MM.1S (cell line): ENCODE results near the gene GOLGA5.

ENCODE experiments used
- DNase-seq: peaks from one replicate; pipeline ENCODE4 v3.0.0-alpha.2; 2015
- H2AFZ ChIP-seq: fragments of 300-600 bp; sonication (generic); 2 replicates; pipeline ENCODE4 v1.6.0; 2016; ENCODE audit warnings: antibody characterized with exemption, low read length
- H3F3A ChIP-seq: fragments of 300-600 bp; sonication (generic); 2 replicates; pipeline ENCODE4 v1.6.1; 2016; ENCODE audit warnings: mild to moderate bottlenecking, antibody characterized with exemption, low read length, moderate library complexity, mixed read lengths; ENCODE audit not compliant: insufficient read depth
- H3K27ac ChIP-seq: fragments of 300-600 bp; sonication (generic); 2 replicates; pipeline ENCODE4 v1.5.1; 2016; ENCODE audit warnings: mild to moderate bottlenecking, low read length
- H3K27me3 ChIP-seq: fragments of 300-600 bp; sonication (generic); replicated peaks from 2 replicates; pipeline ENCODE4 v1.6.0; 2016; ENCODE audit warnings: low read length; ENCODE audit not compliant: insufficient read depth
- H3K36me3 ChIP-seq: fragments of 300-600 bp; sonication (generic); replicated peaks from 2 replicates; pipeline ENCODE4 v1.6.1; 2016; ENCODE audit warnings: mild to moderate bottlenecking, low read length, mixed read lengths; ENCODE audit not compliant: insufficient read depth
- H3K4me1 ChIP-seq: fragments of 300-600 bp; sonication (generic); 2 replicates; pipeline ENCODE4 v1.6.1; 2016; ENCODE audit warnings: low read length, mixed read lengths
- H3K4me2 ChIP-seq: fragments of 300-600 bp; sonication (generic); 2 replicates; pipeline ENCODE4 v1.6.0; 2016; ENCODE audit warnings: low read depth, low read length
- H3K4me3 ChIP-seq: fragments of 300-600 bp; sonication (generic); 2 replicates; pipeline ENCODE4 v1.5.1; 2016; ENCODE audit warnings: low read length, mixed read lengths
- H3K79me2 ChIP-seq: fragments of 300-600 bp; sonication (generic); 2 replicates; pipeline ENCODE4 v1.6.1; 2016; ENCODE audit warnings: mixed run types, low read length, mixed read lengths
- H3K9ac ChIP-seq: fragments of 300-600 bp; sonication (generic); 2 replicates; pipeline ENCODE4 v1.6.1; 2016; ENCODE audit warnings: low read length, mixed read lengths
- H3K9me2 ChIP-seq: fragments of 300-600 bp; sonication (generic); replicated peaks from 2 replicates; pipeline ENCODE4 v1.6.1; 2016; ENCODE audit warnings: mild to moderate bottlenecking, low read length, mixed read lengths; ENCODE audit not compliant: insufficient read depth
- H3K9me3 ChIP-seq: fragments of 300-600 bp; sonication (generic); replicated peaks from 2 replicates; pipeline ENCODE4 v1.6.1; 2016; ENCODE audit warnings: mild to moderate bottlenecking, low read length, mixed read lengths; ENCODE audit not compliant: insufficient read depth
- H4K20me1 ChIP-seq: fragments of 300-600 bp; sonication (generic); 2 replicates; pipeline ENCODE4 v1.6.1; 2016; ENCODE audit warnings: mild to moderate bottlenecking, low read length, moderate library complexity, mixed read lengths; ENCODE audit not compliant: insufficient read depth
- CTCF ChIP-seq: fragments of 300-600 bp; sonication (generic); IDR thresholded peaks from 2 replicates; pipeline ENCODE4 v1.5.1; 2016; ENCODE audit warnings: antibody characterized with exemption, low read length, mixed read lengths
- EZH2 ChIP-seq: fragments of 300-600 bp; sonication (generic); optimal IDR thresholded peaks from 2 replicates; pipeline ENCODE3; 2017; ENCODE audit warnings: low read depth, mild to moderate bottlenecking, antibody characterized with exemption, low read length, mixed read lengths
- EZH2phosphoT487 ChIP-seq: fragments of 300-600 bp; sonication (generic); IDR thresholded peaks from 2 replicates; pipeline ENCODE4 v1.6.1; 2018; ENCODE audit warnings: antibody characterized with exemption, low read length

The GOLGA5 gene

GRCh38 chr14:92750994-92751400 is 43.1 kb upstream of the GOLGA5 start:
- Histone ChIP-seq H3K79me2 (peaks cover 20% of the 10 kb centered on the region), H3K4me1 (0 out of 2 replicates have a peak, but pooled peaks cover 6% of the 10 kb centered on the region), H3K9me3 (no peaks in the 10 kb centered on the region), H3K9me2 (no peaks in the 10 kb centered on the region), H3K27me3 (no peaks in the 10 kb centered on the region), H3K9ac (no peak overlapping the region), H3F3A (no peaks in the 10 kb centered on the region), H2AFZ (no peak overlapping the region), H3K4me2 (no peak overlapping the region), H4K20me1 (no peaks in the 10 kb centered on the region), H3K27ac (no peak overlapping the region), H3K36me3 (no peaks in the 10 kb centered on the region), H3K4me3 (no peak overlapping the region)
- no peak for TF ChIP-seq EZH2phosphoT487
- DNase-seq: no peak

GRCh38 chr14:92751819-92752218 is 42.3 kb upstream of the GOLGA5 start:
- no peak overlapping the region for H2AFZ ChIP-seq
- no peak overlapping the region for H3K4me3 ChIP-seq
- H3K27me3 ChIP-seq: no peaks in the 10 kb centered on the region
- no peak overlapping the region for H3K9ac ChIP-seq
- no peaks in the 10 kb centered on the region for H3K9me2 ChIP-seq
- H3F3A ChIP-seq: no peaks in the 10 kb centered on the region
- no peak overlapping the region for H3K27ac ChIP-seq
- H4K20me1 ChIP-seq: no peaks in the 10 kb centered on the region
- H3K9me3 ChIP-seq: no peaks in the 10 kb centered on the region
- no peak overlapping the region for H3K4me2 ChIP-seq
- no peak for DNase-seq
- no peak for TF ChIP-seq EZH2
- no peak for TF ChIP-seq CTCF
- TF ChIP-seq EZH2phosphoT487: no peak
- 0 out of 2 replicates have a peak, but pooled peaks cover 6% of the 10 kb centered on the region for H3K4me1 ChIP-seq
- H3K79me2 ChIP-seq: peaks cover 13% of the 10 kb centered on the region
- H3K36me3 ChIP-seq: no peaks in the 10 kb centered on the region

- H3K4me1 ChIP-seq: 0 out of 2 replicates have a peak, but pooled peaks cover 6% of the 10 kb centered on the region
- no peaks in the 10 kb centered on the region for H4K20me1 ChIP-seq
- H3K36me3 ChIP-seq: no peaks in the 10 kb centered on the region
- H3K9me3 ChIP-seq: no peaks in the 10 kb centered on the region
- H3K9ac ChIP-seq: no peak overlapping the region
- H3K4me3 ChIP-seq: no peak overlapping the region
- no peak for TF ChIP-seq EZH2phosphoT487
- no peak for TF ChIP-seq CTCF
- TF ChIP-seq EZH2: no peak
- H3K4me2 ChIP-seq: no peak overlapping the region
- H3F3A ChIP-seq: no peaks in the 10 kb centered on the region
- no peak overlapping the region for H3K27ac ChIP-seq
- H3K9me2 ChIP-seq: no peaks in the 10 kb centered on the region
- no peak for DNase-seq
- H3K27me3 ChIP-seq: no peaks in the 10 kb centered on the region
- no peak overlapping the region for H2AFZ ChIP-seq
- H3K79me2 ChIP-seq: peaks cover under 1% of the 10 kb centered on the region
These were observed 40.9 kb upstream of the GOLGA5 start for GRCh38 chr14:92753250-92753649.

- Histone ChIP-seq H3K4me2 (no peak overlapping the region), H3F3A (no peaks in the 10 kb centered on the region), H3K27ac (no peak overlapping the region), H4K20me1 (no peaks in the 10 kb centered on the region), H3K4me3 (no peak overlapping the region), H3K4me1 (peaks cover 20% of the 10 kb centered on the region; the same call in 1 of the 2 replicates), H3K27me3 (no peaks in the 10 kb centered on the region), H3K79me2 (no peaks in the 10 kb centered on the region), H2AFZ (no peak overlapping the region), H3K9me3 (no peaks in the 10 kb centered on the region), H3K9me2 (no peaks in the 10 kb centered on the region), H3K36me3 (no peaks in the 10 kb centered on the region), H3K9ac (no peak overlapping the region)
- no peak for DNase-seq
- TF ChIP-seq CTCF (no peak), EZH2phosphoT487 (no peak), EZH2 (no peak)
These were observed 39.1 kb upstream of the GOLGA5 start for GRCh38 chr14:92754966-92755365.
